GM12864 (cell line): ENCODE measurements around the gene DNAH9.

Source experiments
- DNase-seq: peaks from one replicate; pipeline ENCODE4 v3.0.0-alpha.2; 2011; ENCODE audit warnings: low read depth
- H3K4me3 ChIP-seq: 2 replicates; pipeline ENCODE4 v1.5.1; 2011; ENCODE audit warnings: mild to moderate bottlenecking, low read depth, low read length, control low read depth
- CTCF ChIP-seq: IDR thresholded peaks from 2 replicates; pipeline ENCODE4 v1.5.1; 2011; ENCODE audit warnings: low read depth, mild to moderate bottlenecking, moderate library complexity, low read length, control low read depth, inconsistent platforms; ENCODE audit errors: missing control alignments

Gene DNAH9

GRCh38 chr17:11565591-11565990, 32.7 kb upstream of the DNAH9 start:
- no peak overlapping the region for H3K4me3 ChIP-seq
- no peak for DNase-seq
- TF ChIP-seq CTCF: no peak

GRCh38 chr17:11578998-11579397, 19.3 kb upstream of the DNAH9 start:
- TF ChIP-seq CTCF: no peak
- H3K4me3 ChIP-seq: no peak overlapping the region
- DNase-seq: no peak

- no peak for DNase-seq
- no peak overlapping the region for H3K4me3 ChIP-seq
- TF ChIP-seq CTCF: no peak
Measured at GRCh38 chr17:11580677-11581076, 17.6 kb upstream of the DNAH9 start.

- TF ChIP-seq CTCF: no peak
- H3K4me3 ChIP-seq: no peak overlapping the region
- no peak for DNase-seq
Measured at GRCh38 chr17:11582217-11582616, 16.1 kb upstream of the DNAH9 start.

- TF ChIP-seq CTCF: no peak
- no peak overlapping the region for H3K4me3 ChIP-seq
- no peak for DNase-seq
Measured at GRCh38 chr17:11583306-11583992, 14.8 kb upstream of the DNAH9 start.

- no peak for TF ChIP-seq CTCF
- DNase-seq: no peak
- H3K4me3 ChIP-seq: no peak overlapping the region
Measured at GRCh38 chr17:11589716-11590115, 8.6 kb upstream of the DNAH9 start.

GRCh38 chr17:11601661-11602060, 3.4 kb downstream of the DNAH9 start:
- no peak for TF ChIP-seq CTCF
- no peak overlapping the region for H3K4me3 ChIP-seq
- DNase-seq: no peak
